Lung (tissue), 12 donors: ENCODE measurements around the gene OGT. TPM values are rescaled to one million over a fixed set of nuclear protein-coding genes. Genes with fewer than 3 reads are reported as not detected.

Source experiments
- ATAC-seq: fragments of 200-7000 bp; cut with Tn5 transposase; one replicate; pipeline ENCODE4 v1.9.1; 2020; ENCODE audit warnings: moderate number of reproducible peaks; ENCODE audit not compliant: insufficient read depth, low FRiP score
- DNase-seq, 3 donors: peaks; one replicate each; pipeline ENCODE4 v3.0.0-alpha.2; 2013 to 2017
- H3K27ac ChIP-seq, 2 donors: one replicate each; pipeline ENCODE4 v1.5.1; 2013; ENCODE audit warnings: mild to moderate bottlenecking in 2 of 2, moderate library complexity in 2 of 2, control low read depth in 1 of 2, inconsistent platforms in 1 of 2, low read depth in 1 of 2, low read length in 1 of 2
- H3K27me3 ChIP-seq, 3 donors: one replicate each; pipeline ENCODE4 v1.5.1; 2013; ENCODE audit warnings: low read length in 2 of 3; ENCODE audit not compliant: control insufficient read depth in 3 of 3, insufficient read depth in 3 of 3
- H3K36me3 ChIP-seq, 4 donors: one replicate each; pipeline ENCODE4 v1.5.1; 2013; ENCODE audit warnings: low read length in 4 of 4, mild to moderate bottlenecking in 1 of 4, moderate library complexity in 1 of 4; ENCODE audit not compliant: control insufficient read depth in 4 of 4, insufficient read depth in 4 of 4
- H3K4me1 ChIP-seq, 5 donors: one replicate each; pipeline ENCODE4 v1.5.1; 2013; ENCODE audit warnings: low read length in 5 of 5, mild to moderate bottlenecking in 2 of 5, moderate library complexity in 1 of 5; ENCODE audit not compliant: control insufficient read depth in 5 of 5, insufficient read depth in 5 of 5
- H3K4me3 ChIP-seq: one replicate; pipeline ENCODE4 v1.5.1; 2013; ENCODE audit warnings: mild to moderate bottlenecking, control low read depth, moderate library complexity
- H3K9ac ChIP-seq, 2 donors: one replicate each; pipeline ENCODE4 v1.5.1; 2013; ENCODE audit warnings: low read length in 2 of 2, control low read depth in 1 of 2; ENCODE audit not compliant: insufficient read depth in 1 of 2
- H3K9me3 ChIP-seq, 4 donors: one replicate each; pipeline ENCODE4 v1.5.1; 2013; ENCODE audit warnings: low read length in 3 of 4, mild to moderate bottlenecking in 1 of 4, moderate library complexity in 1 of 4; ENCODE audit not compliant: control insufficient read depth in 4 of 4, insufficient read depth in 3 of 4
- CTCF ChIP-seq: IDR thresholded peaks from 2 replicates; pipeline ENCODE4 v1.5.1; 2012; ENCODE audit warnings: mild to moderate bottlenecking; ENCODE audit errors: control extremely low read depth, extremely low read depth
- WGBS, 2 donors: extraction: QIAGEN DNeasy Blood & Tissue Kit; methylation state at CpG; one replicate each; pipeline ENCODE4 v1.1.7; 2013; 5-methylcytosine and 5-hydroxymethylcytosine counted together
- polyA plus RNA-seq, 2 donors: library from polyadenylated mRNA; stranded (reverse); fragments of 200-250 nt; gene quantifications; one replicate each; pipeline ENCODE4 v1.2.1, GENCODE V29; 2013
- total RNA-seq, 2 donors: library from RNA; depleted of rRNA in 1 of 2; stranded (reverse); fragments of >200 nt in 1 of 2; gene quantifications; one replicate each; pipeline ENCODE4 v1.2.1, GENCODE V29; 2014 to 2021
- donor health status: control.
- donor health status: control.
- donor health status: Bipolar disorder and iron deficiency.
- donor health status: healthy.
- donor health status: DM: yes; HTN: yes; CAD: no.

The OGT gene
- total and polyA plus RNA-seq, 4 donors, result 32.3 to 385 (median 72.8) TPM

GRCh38 chrX:71616672-71617529 lies 84.0 kb downstream of the OGT start:
- Histone ChIP-seq H3K9ac (no peak overlapping the region), H3K36me3 (peaks cover 0 to 6% (median 2%) of the 10 kb centered on the region in 4 donors), H3K4me1 (peaks cover 0 to 2% (median 0%) of the 10 kb centered on the region in 5 donors), H3K9me3 (peaks cover 0 to 4% (median 0%) of the 10 kb centered on the region in 4 donors), H3K4me3 (peak overlapping the region; percentile 4), H3K27me3 (no peaks in the 10 kb centered on the region), H3K27ac (no peak overlapping the region)
- ATAC-seq (no peak), DNase-seq (no peak)
- WGBS, 2 donors, result 82 to 83% methylated on average over 24 to 43 of the region's 43 CpGs
- no peak for TF ChIP-seq CTCF

- H3K4me3 ChIP-seq, result no peak overlapping the region
- peaks cover 0 to 3% (median under 1%) of the 10 kb centered on the region in 4 donors for H3K36me3 ChIP-seq
- ATAC-seq, result no peak
- H3K9me3 ChIP-seq, result peaks cover 0 to 2% (median 0%) of the 10 kb centered on the region in 4 donors
- no peak for DNase-seq
- H3K27ac ChIP-seq, result peak overlapping the region in 1 of 2 donors; percentile 9
- 59 to 68% methylated on average over 7 to 8 of the region's 8 CpGs for WGBS, 2 donors
- no peaks in the 10 kb centered on the region for H3K27me3 ChIP-seq
- peaks cover 0 to 6% (median 3%) of the 10 kb centered on the region in 5 donors for H3K4me1 ChIP-seq
- no peak overlapping the region for H3K9ac ChIP-seq
- TF ChIP-seq CTCF, result no peak
These were observed 84.8 kb downstream of the OGT start for GRCh38 chrX:71617742-71618141.

GRCh38 chrX:71618303-71618721 lies 85.4 kb downstream of the OGT start, which contains the start of gene CXCR3:
TSS of gene CXCR3 (minus strand) at chrX:71618511. CDS start at chrX:71618449, 62 bp downstream.
- no peak for TF ChIP-seq CTCF
- H3K27ac ChIP-seq, result peak within 1 kb of the TSS in 1 of 2 donors; percentile 9
- H3K9me3 ChIP-seq, result peaks cover 0 to 2% (median 0%) of the 10 kb centered on the region in 4 donors
- H3K4me1 ChIP-seq, result peaks cover 0 to 7% (median 4%) of the 10 kb centered on the region in 5 donors
- no peak within 1 kb of the TSS for H3K9ac ChIP-seq
- ATAC-seq (no peak), DNase-seq (no peak)
- H3K27me3 ChIP-seq, result no peaks in the 10 kb centered on the region
- 17 to 43% methylated on average over 4 of the region's 4 CpGs for WGBS, 2 donors
- H3K36me3 ChIP-seq, result peaks cover 0 to 3% (median under 1%) of the 10 kb centered on the region in 4 donors
- no peak within 1 kb of the TSS for H3K4me3 ChIP-seq
